ENCODE measurements around the gene GRIK4. TPM values are rescaled to one million over a fixed set of nuclear protein-coding genes. Genes with fewer than 3 reads are reported as not detected.

Gene GRIK4
- total RNA-seq, 2 experiments from 2014 or later, result not detected

GRCh38 chr11:120929664-120930154 lies 418.2 kb downstream of the GRIK4 start:
- no peak overlapping the region for H3K27ac Mint-ChIP-seq

GRCh38 chr11:120931057-120931779 lies 419.7 kb downstream of the GRIK4 start:
- no peak overlapping the region for H3K27ac Mint-ChIP-seq

More at GRCh38 chr11:120929664-120930154, 418.2 kb downstream of the GRIK4 start:
- H3K4me1 Mint-ChIP-seq (ENCODE audit: low read depth), result no peaks in the 10 kb centered on the region
- no peaks in the 10 kb centered on the region for H3K36me3 Mint-ChIP-seq
- H3K27me3 Mint-ChIP-seq, result no peaks in the 10 kb centered on the region
- H3K4me3 Mint-ChIP-seq, result no peak overlapping the region
- intact Hi-C loops (cut with micrococcal nuclease), result loop anchor here (1.0 to 2.0 kb wide), 2 partner anchors 23 to 418 kb away; partner anchors contain the start of gene GRIK4
- H3K9me3 Mint-ChIP-seq, result no peaks in the 10 kb centered on the region
- CTCF ChIA-PET, result interaction anchor here (0.7 to 2.4 kb wide), 14 partner anchors 12 to 418 kb away, joined by 3 to 9 read pairs (median 4); partner anchors contain the start of gene GRIK4
- peak; percentile 57 for DNase-seq
- POLR2A ChIA-PET, result no interaction called here

GRCh38 chr11:120932305-120932915 lies 420.9 kb downstream of the GRIK4 start:
- ChIA-PET CTCF (interaction anchor here (1.2 to 3.4 kb wide), 2 partner anchors 262 to 423 kb away, joined by 3 to 11 read pairs; no protein-coding TSS in a partner anchor), POLR2A (no interaction called here)
- Mint-ChIP-seq H3K36me3 (no peaks in the 10 kb centered on the region), H3K9me3 (no peaks in the 10 kb centered on the region), H3K27me3 (peaks cover 3% of the 10 kb centered on the region), H3K4me3 (no peak overlapping the region), H3K27ac (no peak overlapping the region), H3K4me1 (ENCODE audit: low read depth) (no peaks in the 10 kb centered on the region)
- DNase-seq, result no peak
- intact Hi-C loops (cut with micrococcal nuclease), result no loop called here

More at GRCh38 chr11:120931057-120931779, 419.7 kb downstream of the GRIK4 start:
- no peaks in the 10 kb centered on the region for H3K9me3 Mint-ChIP-seq
- POLR2A ChIA-PET, result no interaction called here
- H3K4me1 Mint-ChIP-seq (ENCODE audit: low read depth), result no peaks in the 10 kb centered on the region
- CTCF ChIA-PET, result interaction anchor here (0.7 to 2.4 kb wide), 4 partner anchors 21 to 264 kb away, joined by 3 to 7 read pairs (median 5); no protein-coding TSS in a partner anchor
- H3K27me3 Mint-ChIP-seq, result peaks cover 3% of the 10 kb centered on the region
- no peaks in the 10 kb centered on the region for H3K36me3 Mint-ChIP-seq
- no peak overlapping the region for H3K4me3 Mint-ChIP-seq
- intact Hi-C loops (cut with micrococcal nuclease), result loop anchor here (2.0 kb wide), 1 partner anchor 22 kb away; no protein-coding TSS in a partner anchor
- no peak for DNase-seq

- Mint-ChIP-seq H3K4me3 (no peak overlapping the region), H3K27ac (no peak overlapping the region), H3K36me3 (no peaks in the 10 kb centered on the region), H3K4me1 (ENCODE audit: low read depth) (no peaks in the 10 kb centered on the region), H3K9me3 (no peaks in the 10 kb centered on the region), H3K27me3 (peaks cover 21% of the 10 kb centered on the region)
- no peak for DNase-seq
- ChIA-PET CTCF (interaction anchor here (1.6 to 3.4 kb wide), 2 partner anchors 9 to 10 kb away, joined by 4 to 12 read pairs; no protein-coding TSS in a partner anchor), POLR2A (no interaction called here)
- intact Hi-C loops (cut with micrococcal nuclease), result no loop called here
These were observed 424.8 kb downstream of the GRIK4 start for GRCh38 chr11:120936356-120936755.

GRCh38 chr11:120937501-120937900 lies 426.0 kb downstream of the GRIK4 start:
- Mint-ChIP-seq H3K27ac (no peak overlapping the region), H3K27me3 (peaks cover 23% of the 10 kb centered on the region), H3K36me3 (no peaks in the 10 kb centered on the region), H3K4me3 (no peak overlapping the region), H3K4me1 (ENCODE audit: low read depth) (no peaks in the 10 kb centered on the region), H3K9me3 (no peaks in the 10 kb centered on the region)
- no peak for DNase-seq
- intact Hi-C loops (cut with micrococcal nuclease), result no loop called here
- CTCF ChIA-PET, result interaction anchor here (1.6 to 3.4 kb wide), 2 partner anchors 8 to 11 kb away, joined by 4 to 12 read pairs; no protein-coding TSS in a partner anchor
- POLR2A ChIA-PET, result interaction anchor here (0.6 kb wide), 1 partner anchor 445 kb away, joined by 4 read pairs; no protein-coding TSS in a partner anchor

GRCh38 chr11:120938260-120938659 lies 426.7 kb downstream of the GRIK4 start:
- no peaks in the 10 kb centered on the region for H3K36me3 Mint-ChIP-seq
- no peak overlapping the region for H3K27ac Mint-ChIP-seq
- POLR2A ChIA-PET, result no interaction called here
- CTCF ChIA-PET, result interaction anchor here (1.6 kb wide), 1 partner anchor 12 kb away, joined by 4 read pairs; no protein-coding TSS in a partner anchor
- peaks cover 23% of the 10 kb centered on the region for H3K27me3 Mint-ChIP-seq
- H3K4me1 Mint-ChIP-seq (ENCODE audit: low read depth), result no peaks in the 10 kb centered on the region
- H3K9me3 Mint-ChIP-seq, result no peaks in the 10 kb centered on the region
- intact Hi-C loops (cut with micrococcal nuclease), result no loop called here
- no peak for DNase-seq
- no peak overlapping the region for H3K4me3 Mint-ChIP-seq

DNA sequence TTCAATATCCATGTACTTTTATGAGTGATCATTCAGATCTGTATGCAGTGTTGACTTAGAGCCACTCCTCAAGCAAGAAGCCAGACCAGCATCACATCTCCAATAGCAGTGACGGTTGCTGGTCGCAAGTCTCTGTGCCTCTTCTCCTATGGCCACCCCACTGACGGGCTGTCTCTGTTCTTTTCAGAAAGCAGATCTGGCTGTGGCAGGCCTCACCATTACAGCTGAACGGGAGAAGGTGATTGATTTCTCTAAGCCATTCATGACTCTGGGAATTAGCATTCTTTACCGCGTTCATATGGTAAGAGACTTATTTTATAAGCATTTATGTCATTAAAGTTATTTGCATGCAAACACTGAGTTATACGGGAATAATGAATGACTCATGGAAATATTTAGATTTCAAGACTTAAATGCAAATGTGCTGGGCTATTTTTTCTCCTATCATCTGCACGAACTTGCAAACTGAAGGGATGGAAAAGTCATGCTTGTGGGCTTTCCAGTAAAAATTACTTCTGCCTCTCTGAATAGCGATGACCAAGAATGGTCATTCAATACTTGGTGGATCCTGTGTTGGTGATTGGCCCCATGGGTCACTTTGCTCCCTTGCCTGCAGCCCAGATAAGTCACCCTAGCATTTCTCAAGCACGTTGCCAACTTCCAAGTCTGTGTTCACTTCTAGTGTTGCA lies 428.8 kb downstream of the GRIK4 start:
- POLR2A ChIA-PET, result no interaction called here
- Mint-ChIP-seq H3K27ac (no peak overlapping the region), H3K9me3 (peaks cover 10% of the 10 kb centered on the region), H3K4me1 (ENCODE audit: low read depth) (no peaks in the 10 kb centered on the region), H3K36me3 (peaks cover 3% of the 10 kb centered on the region), H3K4me3 (no peak overlapping the region), H3K27me3 (peaks cover 19% of the 10 kb centered on the region)
- no peak for DNase-seq
- intact Hi-C loops (cut with micrococcal nuclease), result no loop called here
- CTCF ChIA-PET, result no interaction called here

GRCh38 chr11:120941000-120941399 lies 429.5 kb downstream of the GRIK4 start:
- Mint-ChIP-seq H3K4me1 (ENCODE audit: low read depth) (no peaks in the 10 kb centered on the region), H3K9me3 (peaks cover 11% of the 10 kb centered on the region), H3K36me3 (peaks cover 3% of the 10 kb centered on the region), H3K27ac (no peak overlapping the region), H3K27me3 (peaks cover 19% of the 10 kb centered on the region), H3K4me3 (no peak overlapping the region)
- ChIA-PET POLR2A (no interaction called here), CTCF (interaction anchor here (0.7 kb wide), 1 partner anchor 11 kb away, joined by 3 read pairs; no protein-coding TSS in a partner anchor)
- intact Hi-C loops (cut with micrococcal nuclease), result no loop called here
- DNase-seq, result no peak

DNA sequence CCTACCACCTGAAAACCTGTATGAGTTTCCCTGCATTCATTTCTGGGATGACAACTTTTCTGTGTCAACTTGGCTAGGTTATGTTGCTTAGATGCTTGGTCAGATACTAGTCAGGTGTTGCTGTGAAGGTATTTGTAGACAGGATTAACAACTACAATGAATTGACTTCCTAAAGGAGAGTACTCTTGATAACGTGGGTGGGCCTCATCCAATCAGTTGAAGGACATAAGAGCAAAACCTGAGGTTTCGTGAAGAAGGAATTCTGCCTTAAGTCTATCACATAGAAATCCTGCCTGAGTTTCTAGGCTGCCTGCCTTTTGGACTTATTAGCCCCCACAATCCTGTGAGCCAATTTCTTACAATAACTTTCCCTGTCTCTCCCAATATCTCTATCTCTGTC lies 431.2 kb downstream of the GRIK4 start:
- Mint-ChIP-seq H3K9me3 (peaks cover 11% of the 10 kb centered on the region), H3K36me3 (peaks cover 3% of the 10 kb centered on the region), H3K27ac (no peak overlapping the region), H3K4me3 (no peak overlapping the region), H3K27me3 (peaks cover 19% of the 10 kb centered on the region), H3K4me1 (ENCODE audit: low read depth) (no peaks in the 10 kb centered on the region)
- intact Hi-C loops (cut with micrococcal nuclease), result no loop called here
- CTCF ChIA-PET, result no interaction called here
- no peak for DNase-seq
- POLR2A ChIA-PET, result no interaction called here

- peaks cover 19% of the 10 kb centered on the region for H3K27me3 Mint-ChIP-seq
- H3K9me3 Mint-ChIP-seq, result peaks cover 11% of the 10 kb centered on the region
- H3K27ac Mint-ChIP-seq, result no peak overlapping the region
- no peak overlapping the region for H3K4me3 Mint-ChIP-seq
- intact Hi-C loops (cut with micrococcal nuclease), result loop anchor here (1.0 kb wide), 1 partner anchor 167 kb away; no protein-coding TSS in a partner anchor
- DNase-seq, result no peak
- H3K36me3 Mint-ChIP-seq, result peaks cover 3% of the 10 kb centered on the region
- ChIA-PET CTCF (interaction anchor here (0.6 to 2.7 kb wide), 6 partner anchors 9 to 249 kb away, joined by 3 to 12 read pairs (median 7); no protein-coding TSS in a partner anchor), POLR2A (no interaction called here)
- H3K4me1 Mint-ChIP-seq (ENCODE audit: low read depth), result no peaks in the 10 kb centered on the region
These were observed 433.5 kb downstream of the GRIK4 start for GRCh38 chr11:120945042-120945441.

DNA sequence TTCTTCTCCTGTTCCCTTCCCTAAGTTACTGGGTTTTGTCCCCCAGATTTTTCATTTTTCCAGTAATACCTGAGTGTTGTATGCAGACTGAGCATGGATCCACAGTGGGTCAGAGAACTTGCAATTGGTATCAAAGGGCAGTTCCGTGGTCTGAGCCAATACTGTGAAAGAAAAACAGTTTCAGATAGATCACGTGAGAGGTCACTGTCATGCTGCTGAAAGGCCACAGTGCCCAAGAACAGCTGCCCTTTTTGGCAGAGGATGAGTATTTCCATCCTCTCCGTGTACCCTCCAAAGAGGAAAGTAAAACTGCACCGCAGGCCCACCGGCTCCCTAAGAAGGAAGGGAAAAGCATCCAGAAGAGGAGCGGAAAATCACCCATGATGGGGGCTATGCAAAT lies 439.3 kb downstream of the GRIK4 start:
- intact Hi-C loops (cut with micrococcal nuclease), result loop anchor here (10.0 kb wide), 2 partner anchors 266 to 616 kb away; partner anchors contain the start of gene ARHGEF12
- Mint-ChIP-seq H3K4me3 (no peak overlapping the region), H3K4me1 (ENCODE audit: low read depth) (peaks cover 5% of the 10 kb centered on the region), H3K36me3 (no peaks in the 10 kb centered on the region), H3K27me3 (peaks cover 24% of the 10 kb centered on the region), H3K27ac (no peak overlapping the region), H3K9me3 (no peaks in the 10 kb centered on the region)
- DNase-seq, result no peak
- ChIA-PET CTCF (interaction anchor here (0.6 to 2.4 kb wide), 5 partner anchors 18 to 454 kb away, joined by 3 to 7 read pairs (median 4); partner anchors contain the start of gene GRIK4), POLR2A (no interaction called here)

Data from activated CD4-positive, alpha-beta memory T cell treated with anti-CD3 and anti-CD28 coated beads for 36 hours (primary cell).